SHP77 (cell line): ENCODE data around the gene LSM4.

Experiments
- DNase-seq, 2 experiments: peaks; one replicate each; lab custom pipeline; 2025; lab: John Stamatoyannopoulos, UW

Gene LSM4

GRCh38 chr19:18274781-18275356 is 48.0 kb downstream of the LSM4 start:
- DNase-seq: no peak

- DNase-seq: no peak
These were observed 48.6 kb downstream of the LSM4 start, which contains the start of gene IQCN for GRCh38 chr19:18274219-18274780. Gene IQCN (minus strand): TSS chr19:18274452. CDS start chr19:18269478, 4,974 bp downstream.

- no peak for DNase-seq
These were observed 49.2 kb downstream of the LSM4 start for GRCh38 chr19:18273561-18274218.

GRCh38 chr19:18271433-18271841 is 51.4 kb downstream of the LSM4 start:
- no peak for DNase-seq

GRCh38 chr19:18270326-18270725 is 52.5 kb downstream of the LSM4 start:
- DNase-seq: no peak

GRCh38 chr19:18269070-18269723 is 53.7 kb downstream of the LSM4 start:
- DNase-seq: no peak

- DNase-seq: no peak
These were observed 55.8 kb downstream of the LSM4 start for GRCh38 chr19:18266771-18267686.

- DNase-seq: no peak
These were observed 57.3 kb downstream of the LSM4 start for GRCh38 chr19:18265582-18265981.

- no peak for DNase-seq
These were observed 57.8 kb downstream of the LSM4 start for GRCh38 chr19:18264971-18265540.

GRCh38 chr19:18264137-18264854 is 58.6 kb downstream of the LSM4 start:
- DNase-seq: no peak

- DNase-seq: no peak
These were observed 59.3 kb downstream of the LSM4 start for GRCh38 chr19:18263324-18264136.

- DNase-seq: no peak
These were observed 60.0 kb downstream of the LSM4 start for GRCh38 chr19:18262917-18263316.

- DNase-seq: no peak
These were observed 60.7 kb downstream of the LSM4 start for GRCh38 chr19:18262144-18262543.

GRCh38 chr19:18261474-18261873 is 61.4 kb downstream of the LSM4 start:
- no peak for DNase-seq

- no peak for DNase-seq
These were observed 63.0 kb downstream of the LSM4 start for GRCh38 chr19:18259893-18260292.

- DNase-seq: no peak
These were observed 65.1 kb downstream of the LSM4 start for GRCh38 chr19:18257503-18258470.
